H1 (cell line): Measurements from ENCODE around the gene RNU6-1. TPM values are rescaled to one million over a fixed set of nuclear protein-coding genes. Genes with fewer than 3 reads are reported as not detected.

ENCODE experiments used
- CTCF ChIA-PET: fragments of 300-600 bp; sonication (Branson Sonifier 250); formaldehyde crosslinking; loops from one replicate; lab custom pipeline; 2021; ENCODE audit not compliant: partially characterized antibody; lab: Charles Lee
- POLR2A ChIA-PET: fragments of 300-600 bp; sonication (Branson Sonifier 250); formaldehyde crosslinking; loops from one replicate; lab custom pipeline; 2021; ENCODE audit warnings: inconsistent platforms; ENCODE audit not compliant: partially characterized antibody; lab: Charles Lee
- DNase-seq, 2 experiments: peaks; one replicate each; pipeline versions ENCODE4 v3.0.0 to v3.0.0-alpha.2; 2010 to 2022; ENCODE audit warnings: low spot score in 2 of 2, low read depth in 1 of 2, mixed read lengths in 1 of 2
- FAIRE-seq: peaks from 2 replicates; lab custom pipeline; 2011; peaks lifted over from hg19 to GRCh38; lab: Jason Lieb, UNC
- H2AFZ ChIP-seq: 2 replicates; pipeline ENCODE4 v1.8.1; 2012; ENCODE audit warnings: low read length, inconsistent platforms
- H2AK5ac ChIP-seq: 2 replicates; pipeline ENCODE4 v1.6.1; 2013; ENCODE audit warnings: low read depth, low read length
- H2BK120ac ChIP-seq: replicated peaks from 2 replicates; pipeline ENCODE3; 2013; ENCODE audit warnings: low read depth, low read length, inconsistent platforms
- H2BK12ac ChIP-seq: 2 replicates; pipeline ENCODE4 v1.6.1; 2013; ENCODE audit warnings: low read depth, low read length
- H2BK15ac ChIP-seq: 2 replicates; pipeline ENCODE4 v1.6.1; 2013; ENCODE audit warnings: low read length
- H2BK20ac ChIP-seq: 2 replicates; pipeline ENCODE4 v1.6.1; 2013; ENCODE audit warnings: low read length
- H2BK5ac ChIP-seq: 2 replicates; pipeline ENCODE4 v1.6.1; 2013; ENCODE audit warnings: low read depth, low read length
- H3K14ac ChIP-seq: 2 replicates; pipeline ENCODE4 v1.6.1; 2013; ENCODE audit warnings: inconsistent platforms; ENCODE audit not compliant: insufficient read length
- H3K18ac ChIP-seq: 2 replicates; pipeline ENCODE4 v1.6.1; 2013; ENCODE audit warnings: low read length; ENCODE audit errors: extremely low read depth
- H3K23ac ChIP-seq: 2 replicates; pipeline ENCODE4 v1.6.1; 2013; ENCODE audit warnings: inconsistent platforms; ENCODE audit not compliant: insufficient read length
- H3K23me2 ChIP-seq: 2 replicates; pipeline ENCODE4 v1.6.1; 2013; ENCODE audit warnings: low read depth, low read length
- H3K27ac ChIP-seq: 2 replicates; pipeline ENCODE4 v1.6.1; 2011; ENCODE audit warnings: low read depth, low read length, inconsistent platforms
- H3K27me3 ChIP-seq, 4 experiments: replicated peaks in 1 of 4; 1 replicate in 1 of 4; 2 replicates in 3 of 4; pipeline versions ENCODE4 v1.6.1 to v1.8.1; 2011 to 2013; ENCODE audit warnings: low read length in 3 of 4, mild to moderate bottlenecking in 3 of 4, inconsistent platforms in 2 of 4, mixed read lengths in 2 of 4, moderate library complexity in 1 of 4; ENCODE audit not compliant: control insufficient read depth in 3 of 4, insufficient read depth in 3 of 4; ENCODE audit errors: extremely low read depth in 1 of 4
- H3K36me3 ChIP-seq, 4 experiments: 2 replicates each; pipeline versions ENCODE4 v1.6.1 to v1.8.1; 2011 to 2013; ENCODE audit warnings: mild to moderate bottlenecking in 4 of 4, low read length in 3 of 4, moderate library complexity in 2 of 4, control low read depth in 1 of 4, inconsistent platforms in 1 of 4; ENCODE audit not compliant: insufficient read depth in 4 of 4, control insufficient read depth in 2 of 4
- H3K4ac ChIP-seq: replicated peaks from 2 replicates; pipeline ENCODE3; 2013; ENCODE audit warnings: low read length, low read depth, mixed read lengths, inconsistent platforms; ENCODE audit not compliant: insufficient read length
- H3K4me1 ChIP-seq, 4 experiments: replicated peaks in 1 of 4; 1 replicate in 1 of 4; 2 replicates in 3 of 4; pipeline versions ENCODE4 v1.6.1 to v1.8.1; 2011 to 2013; ENCODE audit warnings: low read length in 3 of 4, inconsistent platforms in 2 of 4, mixed read lengths in 1 of 4; ENCODE audit not compliant: insufficient read depth in 4 of 4, control insufficient read depth in 3 of 4
- H3K4me2 ChIP-seq, 2 experiments: 2 replicates each; pipeline versions ENCODE4 v1.6.1 to v1.8.1; 2011 to 2013; ENCODE audit warnings: low read depth in 2 of 2, low read length in 2 of 2, control low read depth in 1 of 2, inconsistent platforms in 1 of 2, mild to moderate bottlenecking in 1 of 2; ENCODE audit not compliant: insufficient read depth in 1 of 2
- H3K4me3 ChIP-seq, 4 experiments: fragments of 200-600, 300-600 bp in 1 of 4; sonication (generic), shearing (Covaris generic), sonication (Bioruptor Twin) in 1 of 4; 2 replicates each; pipeline versions ENCODE4 v1.5.1 to v1.8.1; 2011 to 2016; ENCODE audit warnings: low read length in 4 of 4, low read depth in 3 of 4, control low read depth in 2 of 4, inconsistent platforms in 2 of 4, mild to moderate bottlenecking in 2 of 4, mixed read lengths in 1 of 4, moderate library complexity in 1 of 4; ENCODE audit not compliant: insufficient read depth in 2 of 4; ENCODE audit errors: extremely low read depth in 1 of 4
- H3K56ac ChIP-seq: replicated peaks from 2 replicates; pipeline ENCODE3; 2013; ENCODE audit warnings: low read depth, mild to moderate bottlenecking, mixed read lengths, low read length, inconsistent platforms; ENCODE audit not compliant: insufficient read length
- H3K79me1 ChIP-seq: 2 replicates; pipeline ENCODE4 v1.6.1; 2013; ENCODE audit warnings: low read depth, low read length, control low read depth
- H3K79me2 ChIP-seq, 2 experiments: 2 replicates each; pipeline versions ENCODE4 v1.6.1 to v1.8.1; 2012 to 2013; ENCODE audit warnings: low read length in 2 of 2, mild to moderate bottlenecking in 2 of 2, inconsistent platforms in 1 of 2; ENCODE audit not compliant: insufficient read depth in 2 of 2, control insufficient read depth in 1 of 2
- H3K9ac ChIP-seq, 4 experiments: replicated peaks in 1 of 4; 1 replicate in 1 of 4; 2 replicates in 3 of 4; pipeline versions ENCODE4 v1.6.1 to v1.8.1; 2011 to 2013; ENCODE audit warnings: low read depth in 3 of 4, low read length in 3 of 4, control low read depth in 2 of 4, mild to moderate bottlenecking in 2 of 4, moderate library complexity in 2 of 4, inconsistent platforms in 1 of 4; ENCODE audit errors: extremely low read depth in 1 of 4
- H3K9me3 ChIP-seq, 2 experiments: 2 replicates each; pipeline versions ENCODE4 v1.6.1 to v1.8.1; 2012 to 2013; ENCODE audit warnings: mild to moderate bottlenecking in 2 of 2, moderate library complexity in 2 of 2, control low read depth in 1 of 2, inconsistent platforms in 1 of 2, low read depth in 1 of 2, low read length in 1 of 2, mixed read lengths in 1 of 2; ENCODE audit not compliant: insufficient read depth in 2 of 2
- H4K20me1 ChIP-seq, 2 experiments: replicated peaks in 1 of 2; 2 replicates each; pipeline versions ENCODE3 to v1.8.1; 2011 to 2013; ENCODE audit warnings: inconsistent platforms in 2 of 2, low read length in 2 of 2, mild to moderate bottlenecking in 1 of 2; ENCODE audit not compliant: insufficient read depth in 2 of 2, control insufficient read depth in 1 of 2
- H4K5ac ChIP-seq: 2 replicates; pipeline ENCODE4 v1.6.1; 2013; ENCODE audit warnings: low read length, low read depth, mixed read lengths, inconsistent platforms; ENCODE audit not compliant: insufficient read length
- H4K8ac ChIP-seq: 2 replicates; pipeline ENCODE4 v1.8.0; 2013; ENCODE audit warnings: mild to moderate bottlenecking, moderate library complexity, low read length, inconsistent platforms; ENCODE audit not compliant: insufficient read depth; ENCODE audit errors: extremely low read depth
- H4K91ac ChIP-seq: replicated peaks from 2 replicates; pipeline ENCODE3; 2013; ENCODE audit warnings: low read length, mixed read lengths, inconsistent platforms; ENCODE audit not compliant: insufficient read length
- BRCA1 ChIP-seq: IDR thresholded peaks from 2 replicates; pipeline ENCODE4 v1.6.1; 2012; ENCODE audit warnings: low read depth, low read length, improper control_type of control experiment
- CREB1 ChIP-seq: IDR thresholded peaks from 2 replicates; pipeline ENCODE4 v1.6.1; 2012; ENCODE audit warnings: inconsistent platforms
- EZH2 ChIP-seq: fragments of 200-600 bp; sonication (generic); IDR thresholded peaks from 2 replicates; pipeline ENCODE4 v1.7.1; 2012; ENCODE audit warnings: low read depth, mild to moderate bottlenecking, moderate library complexity, low read length, inconsistent platforms; ENCODE audit not compliant: severe bottlenecking
- JUN ChIP-seq: IDR thresholded peaks from 2 replicates; pipeline ENCODE4 v1.6.1; 2011; ENCODE audit warnings: low read depth, mild to moderate bottlenecking, improper control_type of control experiment, low read length
- JUND ChIP-seq: IDR thresholded peaks from 2 replicates; pipeline ENCODE4 v1.6.1; 2011; ENCODE audit warnings: mild to moderate bottlenecking, improper control_type of control experiment, low read length
- NRF1 ChIP-seq: IDR thresholded peaks from 2 replicates; pipeline ENCODE4 v1.6.1; 2011; ENCODE audit warnings: mild to moderate bottlenecking, low read depth, low read length, improper control_type of control experiment
- PHF8 ChIP-seq: fragments of 200-600 bp; sonication (generic); conservative IDR thresholded peaks from 2 replicates; pipeline ENCODE4 v1.7.1; 2012; ENCODE audit warnings: low read depth, mild to moderate bottlenecking, inconsistent platforms, low read length, moderate library complexity
- POLR2A ChIP-seq, 2 experiments: IDR thresholded peaks; 1 replicate in 1 of 2; 2 replicates in 1 of 2; pipeline ENCODE4 v1.6.1; 2011; ENCODE audit warnings: low read depth in 2 of 2, low read length in 2 of 2, mild to moderate bottlenecking in 2 of 2; ENCODE audit errors: control extremely low read depth in 1 of 2
- RBBP5 ChIP-seq: IDR thresholded peaks from 2 replicates; pipeline ENCODE4 v1.7.1; 2012; ENCODE audit warnings: low read depth, mild to moderate bottlenecking, inconsistent platforms, low read length, moderate library complexity, borderline replicate concordance
- RXRA ChIP-seq: IDR thresholded peaks from 2 replicates; pipeline ENCODE4 v1.6.1; 2011; ENCODE audit warnings: low read depth, mild to moderate bottlenecking, low read length, moderate library complexity; ENCODE audit not compliant: insufficient read depth
- SIRT6 ChIP-seq: IDR thresholded peaks from one replicate; pipeline ENCODE4 v1.7.1; 2012; ENCODE audit warnings: low read length, inconsistent platforms
- SRF ChIP-seq: IDR thresholded peaks from 2 replicates; pipeline ENCODE4 v1.6.1; 2011; ENCODE audit warnings: mild to moderate bottlenecking, low read depth, low read length, moderate library complexity
- SUZ12 ChIP-seq: fragments of 200-600 bp; sonication (generic); IDR thresholded peaks from 2 replicates; pipeline ENCODE4 v1.6.1; 2012; ENCODE audit warnings: mild to moderate bottlenecking, inconsistent platforms, low read length, moderate library complexity, mixed read lengths
- TEAD4 ChIP-seq: IDR thresholded peaks from 2 replicates; pipeline ENCODE4 v1.6.1; 2012; ENCODE audit warnings: low read depth, low read length, inconsistent platforms, mixed read lengths
- WGBS, 2 experiments: shearing (Covaris generic) in 1 of 2; methylation state at CpG; one replicate each; pipeline versions ENCODE4 v1.1.6 to v1.1.7; 2013 to 2015; ENCODE audit warnings: low lambda C conversion rate in 2 of 2, mixed read lengths in 2 of 2, inconsistent platforms in 1 of 2, low coverage in 1 of 2, missing lambda C conversion rate in 1 of 2; ENCODE audit not compliant: insufficient replicate concordance in 2 of 2, insufficient coverage in 1 of 2, insufficient read length in 1 of 2; ENCODE audit errors: extremely low coverage in 1 of 2, missing lambda C conversion rate in 1 of 2; 5-methylcytosine and 5-hydroxymethylcytosine counted together
- polyA plus RNA-seq, 7 experiments: library from polyadenylated mRNA; depleted of rRNA in 3 of 7; stranded (reverse) in 5 of 7; unstranded in 2 of 7; fragments of >200 nt in 5 of 7; fragments of 200-250 nt in 2 of 7; gene quantifications; 1 replicate in 5 of 7; 2 replicates in 1 of 7; 4 replicates in 1 of 7; pipeline versions ENCODE4 v1.2.1 to v1.2.3, GENCODE V29; 2011 to 2013; ENCODE audit warnings: missing spikeins in 2 of 7, mixed read lengths in 2 of 7
- total RNA-seq: library from RNA; stranded (reverse); fragmentation: NEBNext Ultra II Directional; extraction: Animal tissue kit (Norgen Biotek cat#: 25700); gene quantifications from 2 replicates; pipeline ENCODE4 v1.2.1, GENCODE V29; 2021

RNU6-1 gene
- total and polyA plus RNA-seq, 2 of the 8 experiments (the other 6 are each of a cell fraction or from before 2014, with no cell fraction given) = not detected

DNA sequence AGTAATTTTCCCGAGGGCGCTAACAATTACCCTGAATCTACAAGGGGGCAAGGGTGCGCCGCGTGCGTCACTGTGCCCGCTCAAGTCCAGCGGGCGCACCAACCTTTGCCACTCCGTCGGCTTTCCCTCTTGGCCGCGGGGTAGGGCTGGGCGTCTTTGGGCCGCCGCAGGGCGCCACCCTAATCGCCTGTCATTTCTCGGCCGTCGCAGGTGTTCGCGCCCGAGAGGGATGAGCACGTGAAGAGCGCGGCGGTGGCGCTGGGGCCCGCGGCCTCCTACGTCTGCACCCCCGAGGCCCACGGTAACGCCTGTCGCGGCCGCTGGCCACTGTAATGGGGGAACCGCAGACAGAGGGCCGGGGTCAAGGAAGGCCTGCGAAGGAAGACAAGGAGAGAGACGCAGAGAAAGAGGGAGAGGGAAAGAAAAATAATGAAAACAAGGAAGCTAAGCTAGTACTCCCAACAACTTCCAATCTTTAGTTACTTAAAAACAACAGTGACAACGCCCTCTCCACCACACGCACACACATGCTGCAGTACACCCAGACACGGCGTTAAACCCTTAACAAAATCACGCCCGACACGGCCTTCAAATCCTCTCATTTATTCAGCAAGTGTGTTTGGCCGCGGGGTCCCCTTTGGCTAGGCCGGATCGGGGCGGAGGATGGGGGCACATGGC, 10.7 kb downstream of the RNU6-1 start:
- H3K23ac ChIP-seq = no peak overlapping the region
- H3K36me3 ChIP-seq = peaks cover 0 to 20% (median 0%) of the 10 kb centered on the region in 4 experiments; a peak in 1 of 8 replicates
- H2BK12ac ChIP-seq = peak overlapping the region; percentile 75; the same call in 1 of the 2 replicates
- no peak overlapping the region for H2AK5ac ChIP-seq
- no peak overlapping the region for H2BK5ac ChIP-seq
- H3K4me2 ChIP-seq = peak overlapping the region; percentile 48 to 57
- FAIRE-seq (no peak), DNase-seq (peak in 1 of 2 experiments; percentile 55)
- H2BK120ac ChIP-seq = no peak overlapping the region
- H3K9ac ChIP-seq = no peak overlapping the region
- H3K18ac ChIP-seq = no peak overlapping the region
- H3K79me1 ChIP-seq = no peaks in the 10 kb centered on the region
- H3K4me3 ChIP-seq = peak overlapping the region in 3 of 4 experiments; percentile 4 to 46 (median 14); a peak in 5 of 8 replicates
- H3K27ac ChIP-seq = no peak overlapping the region
- peaks cover 0 to 4% of the 10 kb centered on the region in 2 experiments; a peak in 1 of 4 replicates for H3K9me3 ChIP-seq
- peaks cover 11% of the 10 kb centered on the region; the same call in 1 of the 2 replicates for H3K23me2 ChIP-seq
- ChIA-PET POLR2A (interaction anchor here (4.1 kb wide), 1 partner anchor 7 kb away, joined by 24 read pairs; no protein-coding TSS in a partner anchor), CTCF (interaction anchor here (1.0 to 1.5 kb wide), 2 partner anchors 46 to 340 kb away, joined by 3 to 4 read pairs; no protein-coding TSS in a partner anchor)
- H2BK20ac ChIP-seq = no peak overlapping the region
- H4K20me1 ChIP-seq = peaks cover 11 to 26% of the 10 kb centered on the region in 2 experiments
- H2BK15ac ChIP-seq = no peak overlapping the region
- peaks cover 15 to 51% (median 36%) of the 10 kb centered on the region in 4 experiments for H3K4me1 ChIP-seq
- no peak overlapping the region for H4K91ac ChIP-seq
- no peak overlapping the region for H3K14ac ChIP-seq
- no peak overlapping the region for H4K5ac ChIP-seq
- no peak overlapping the region for H4K8ac ChIP-seq
- H3K79me2 ChIP-seq = no peaks in the 10 kb centered on the region
- no peak overlapping the region for H2AFZ ChIP-seq
- peaks cover 95 to 100% (median 100%) of the 10 kb centered on the region in 4 experiments for H3K27me3 ChIP-seq
- H3K56ac ChIP-seq = no peak overlapping the region
- peak overlapping the region; percentile 28 for H3K4ac ChIP-seq
- 5% methylated on average over 46 of the region's 54 CpGs; no CpG with 5 or more reads in 1 of the 2 experiments for WGBS, 2 experiments
- TF ChIP-seq SIRT6 (no peak), BRCA1 (no peak), SRF (no peak), PHF8 (no peak), TEAD4 (no peak), SUZ12 (peak; percentile 66), EZH2 (peak; percentile 81), RBBP5 (no peak), CREB1 (no peak), NRF1 (no peak), JUN (no peak), RXRA (no peak), POLR2A (IDR thresholded peaks at IDR 0.05; ENCODE audit: control extremely low read depth in 1 of 2, low read depth in 2 of 2, low read length in 2 of 2) (no peak), JUND (no peak)
